GM23338 (cell line): ENCODE data around the gene CAPN15. TPM values are rescaled to one million over a fixed set of nuclear protein-coding genes. Genes with fewer than 3 reads are reported as not detected.
"Not testable (repeated sequence)": the region's sequence is repeated elsewhere in the genome, so short reads cannot be mapped to it uniquely, and the experiment has no call there.

Experiments used
- ATAC-seq: fragments of 200-7000 bp; cut with Tn5 transposase; 3 replicates; pipeline ENCODE4 v1.9.1; 2020
- DNase-seq: peaks from one replicate; pipeline ENCODE4 v3.0.0-alpha.2; 2015; ENCODE audit warnings: low spot score
- H2AFZ ChIP-seq: fragments of 200-600 bp; sonication (generic); 2 replicates; pipeline ENCODE4 v1.8.0; 2016; ENCODE audit warnings: antibody characterized with exemption, mild to moderate bottlenecking, moderate library complexity
- H3F3A ChIP-seq: fragments of 200-600 bp; sonication (generic); replicated peaks from 2 replicates; pipeline ENCODE4 v1.8.0; 2017; ENCODE audit warnings: antibody characterized with exemption, mixed run types, low read depth
- H3K27ac ChIP-seq: fragments of 200-600 bp; sonication (generic); 2 replicates; pipeline ENCODE4 v1.6.1; 2016; ENCODE audit warnings: low read depth
- H3K27me3 ChIP-seq: fragments of 200-600 bp; sonication (generic); 2 replicates; pipeline ENCODE4 v1.8.0; 2016; ENCODE audit warnings: mild to moderate bottlenecking, mixed run types, moderate library complexity; ENCODE audit not compliant: insufficient read depth
- H3K36me3 ChIP-seq: fragments of 200-600 bp; sonication (generic); 2 replicates; pipeline ENCODE4 v1.8.0; 2016; ENCODE audit warnings: mild to moderate bottlenecking; ENCODE audit not compliant: insufficient read depth
- H3K4me1 ChIP-seq: fragments of 200-600 bp; sonication (generic); 2 replicates; pipeline ENCODE4 v1.8.0; 2016; ENCODE audit warnings: mild to moderate bottlenecking, moderate library complexity; ENCODE audit not compliant: insufficient read depth
- H3K4me2 ChIP-seq: fragments of 200-600 bp; sonication (generic); 2 replicates; pipeline ENCODE4 v1.7.1; 2017; ENCODE audit warnings: mixed run types
- H3K4me3 ChIP-seq: fragments of 200-600 bp; sonication (generic); 2 replicates; pipeline ENCODE4 v1.6.1; 2016; ENCODE audit warnings: mixed run types
- H3K79me2 ChIP-seq: fragments of 200-600 bp; sonication (generic); replicated peaks from 2 replicates; pipeline ENCODE4 v1.8.0; 2017; ENCODE audit warnings: mild to moderate bottlenecking; ENCODE audit not compliant: insufficient read depth
- H3K9me2 ChIP-seq: fragments of 200-600 bp; sonication (generic); 2 replicates; pipeline ENCODE4 v1.8.0; 2017; ENCODE audit not compliant: insufficient read depth
- H4K20me1 ChIP-seq: fragments of 200-600 bp; sonication (generic); replicated peaks from 2 replicates; pipeline ENCODE4 v1.8.0; 2017; ENCODE audit warnings: mild to moderate bottlenecking; ENCODE audit not compliant: insufficient read depth
- H3K27ac Mint-ChIP-seq: 2 replicates; pipeline ENCODE4 v1.8.0; 2020; ENCODE audit warnings: inconsistent platforms, mild to moderate bottlenecking, moderate library complexity, mixed read lengths
- H3K27me3 Mint-ChIP-seq: 3 replicates; pipeline ENCODE4 v1.8.0; 2022; ENCODE audit warnings: low read depth, mild to moderate bottlenecking, moderate library complexity, mixed read lengths, inconsistent platforms; ENCODE audit not compliant: insufficient read depth, poor library complexity
- H3K36me3 Mint-ChIP-seq: 3 replicates; pipeline ENCODE4 v1.8.0; 2021; ENCODE audit warnings: low read depth, mild to moderate bottlenecking, inconsistent platforms, moderate library complexity, mixed read lengths
- H3K4me1 Mint-ChIP-seq: 3 replicates; pipeline ENCODE4 v1.8.0; 2020; ENCODE audit warnings: mild to moderate bottlenecking, inconsistent platforms, mixed read lengths
- H3K4me3 Mint-ChIP-seq: 3 replicates; pipeline ENCODE4 v1.8.0; 2021; ENCODE audit warnings: moderate library complexity, mild to moderate bottlenecking, inconsistent platforms, mixed read lengths
- H3K9me3 Mint-ChIP-seq: 3 replicates; pipeline ENCODE4 v1.8.0; 2020; ENCODE audit warnings: moderate library complexity, mild to moderate bottlenecking, inconsistent platforms, mixed read lengths
- CREB1 ChIP-seq: fragments of 250-450 bp; sonication (Bioruptor Pico); IDR thresholded peaks from 2 replicates; pipeline ENCODE4 v1.5.0; 2020; ENCODE audit warnings: low read depth, mild to moderate bottlenecking, moderate library complexity
- EZH2 ChIP-seq: fragments of 200-600 bp; sonication (generic); IDR thresholded peaks from one replicate; pipeline ENCODE4 v1.8.0; 2017; ENCODE audit warnings: antibody characterized with exemption, mild to moderate bottlenecking, low read depth; ENCODE audit not compliant: unreplicated experiment
- NANOG ChIP-seq: IDR thresholded peaks from 2 replicates; pipeline ENCODE4 v1.6.1; 2016; ENCODE audit warnings: antibody characterized with exemption, borderline replicate concordance
- POLR2AphosphoS5 ChIP-seq: IDR thresholded peaks from 2 replicates; pipeline ENCODE4 v1.6.1; 2016; ENCODE audit warnings: antibody characterized with exemption, low read depth
- ZNF114 ChIP-seq: fragments of 250-450 bp; sonication (Bioruptor Pico); IDR thresholded peaks from 2 replicates; pipeline ENCODE4 v1.5.0; 2020; ENCODE audit warnings: mild to moderate bottlenecking, moderate library complexity
- ZNF331 ChIP-seq: fragments of 250-450 bp; sonication (Bioruptor Pico); IDR thresholded peaks from 2 replicates; pipeline ENCODE4 v1.5.0; 2020; ENCODE audit warnings: low read depth, mild to moderate bottlenecking, moderate library complexity
- polyA plus RNA-seq: library from polyadenylated mRNA; unstranded; fragments of >200 nt; fragmentation: Nextera tagmentation; extraction: Ambion mirVana; gene quantifications from 2 replicates; pipeline ENCODE4 v1.2.1, GENCODE V29; 2016
- total RNA-seq: library from RNA; depleted of rRNA; stranded (reverse); fragments of >200 nt; shearing (Covaris generic); gene quantifications from 2 replicates; pipeline ENCODE4 v1.2.3, GENCODE V29; 2014
- TF ChIP-seq, protein P1 (sequence below): IDR thresholded peaks from 2 replicates; pipeline ENCODE4 v1.6.1; 2016; ENCODE audit warnings: antibody characterized with exemption
- TF ChIP-seq, protein P2 (sequence below), 2 experiments: fragments of 200-600 bp in 1 of 2; sonication (generic) in 1 of 2; conservative IDR thresholded peaks; 2 replicates each; pipeline versions ENCODE4 v1.5.1 to v1.6.1; 2016 to 2017; ENCODE audit warnings: antibody characterized with exemption in 2 of 2, low read depth in 2 of 2, mild to moderate bottlenecking in 2 of 2, moderate library complexity in 1 of 2
- TF ChIP-seq, protein P3 (sequence below): IDR thresholded peaks from one replicate; pipeline ENCODE4 v1.6.1; 2018; ENCODE audit warnings: antibody characterized with exemption; ENCODE audit not compliant: unreplicated experiment
- TF ChIP-seq, protein P4 (sequence below): fragments of 250-450 bp; sonication (Bioruptor Pico); IDR thresholded peaks from 2 replicates; pipeline ENCODE4 v1.5.0; 2020; ENCODE audit warnings: mild to moderate bottlenecking, moderate library complexity

Gene CAPN15
- total and polyA plus RNA-seq, 2 experiments from 2014 or later = 27.3 to 164 TPM

DNA sequence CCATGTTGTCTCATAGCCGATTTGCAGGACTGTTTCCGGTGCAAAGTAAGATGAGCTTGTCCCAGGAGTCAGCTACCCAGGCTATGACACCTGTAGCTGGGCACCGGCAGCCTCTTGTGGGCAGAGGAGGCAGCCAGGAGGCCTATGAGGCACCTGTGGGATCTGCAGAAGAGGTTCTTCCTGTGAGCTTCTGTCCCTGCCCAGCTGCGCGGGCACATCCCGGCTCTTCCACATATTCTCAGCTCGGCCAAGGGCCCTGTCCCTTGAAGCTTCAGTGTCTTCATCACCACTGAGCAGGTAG lies 21.3 kb upstream of the CAPN15 start:
- no peak for TF ChIP-seq EZH2
- TF ChIP-seq NANOG = no peak
- TF ChIP-seq, protein P1, sequence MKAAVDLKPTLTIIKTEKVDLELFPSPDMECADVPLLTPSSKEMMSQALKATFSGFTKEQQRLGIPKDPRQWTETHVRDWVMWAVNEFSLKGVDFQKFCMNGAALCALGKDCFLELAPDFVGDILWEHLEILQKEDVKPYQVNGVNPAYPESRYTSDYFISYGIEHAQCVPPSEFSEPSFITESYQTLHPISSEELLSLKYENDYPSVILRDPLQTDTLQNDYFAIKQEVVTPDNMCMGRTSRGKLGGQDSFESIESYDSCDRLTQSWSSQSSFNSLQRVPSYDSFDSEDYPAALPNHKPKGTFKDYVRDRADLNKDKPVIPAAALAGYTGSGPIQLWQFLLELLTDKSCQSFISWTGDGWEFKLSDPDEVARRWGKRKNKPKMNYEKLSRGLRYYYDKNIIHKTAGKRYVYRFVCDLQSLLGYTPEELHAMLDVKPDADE = no peak
- TF ChIP-seq, protein P2, sequence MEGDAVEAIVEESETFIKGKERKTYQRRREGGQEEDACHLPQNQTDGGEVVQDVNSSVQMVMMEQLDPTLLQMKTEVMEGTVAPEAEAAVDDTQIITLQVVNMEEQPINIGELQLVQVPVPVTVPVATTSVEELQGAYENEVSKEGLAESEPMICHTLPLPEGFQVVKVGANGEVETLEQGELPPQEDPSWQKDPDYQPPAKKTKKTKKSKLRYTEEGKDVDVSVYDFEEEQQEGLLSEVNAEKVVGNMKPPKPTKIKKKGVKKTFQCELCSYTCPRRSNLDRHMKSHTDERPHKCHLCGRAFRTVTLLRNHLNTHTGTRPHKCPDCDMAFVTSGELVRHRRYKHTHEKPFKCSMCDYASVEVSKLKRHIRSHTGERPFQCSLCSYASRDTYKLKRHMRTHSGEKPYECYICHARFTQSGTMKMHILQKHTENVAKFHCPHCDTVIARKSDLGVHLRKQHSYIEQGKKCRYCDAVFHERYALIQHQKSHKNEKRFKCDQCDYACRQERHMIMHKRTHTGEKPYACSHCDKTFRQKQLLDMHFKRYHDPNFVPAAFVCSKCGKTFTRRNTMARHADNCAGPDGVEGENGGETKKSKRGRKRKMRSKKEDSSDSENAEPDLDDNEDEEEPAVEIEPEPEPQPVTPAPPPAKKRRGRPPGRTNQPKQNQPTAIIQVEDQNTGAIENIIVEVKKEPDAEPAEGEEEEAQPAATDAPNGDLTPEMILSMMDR (conservative IDR thresholded peaks at IDR 0.05; ENCODE audit: low read depth in 2 of 2) = no peak
- no peak for TF ChIP-seq ZNF114 (CRISPR knock-in tag)
- TF ChIP-seq CREB1 (CRISPR knock-in tag) = no peak
- TF ChIP-seq, protein P3, sequence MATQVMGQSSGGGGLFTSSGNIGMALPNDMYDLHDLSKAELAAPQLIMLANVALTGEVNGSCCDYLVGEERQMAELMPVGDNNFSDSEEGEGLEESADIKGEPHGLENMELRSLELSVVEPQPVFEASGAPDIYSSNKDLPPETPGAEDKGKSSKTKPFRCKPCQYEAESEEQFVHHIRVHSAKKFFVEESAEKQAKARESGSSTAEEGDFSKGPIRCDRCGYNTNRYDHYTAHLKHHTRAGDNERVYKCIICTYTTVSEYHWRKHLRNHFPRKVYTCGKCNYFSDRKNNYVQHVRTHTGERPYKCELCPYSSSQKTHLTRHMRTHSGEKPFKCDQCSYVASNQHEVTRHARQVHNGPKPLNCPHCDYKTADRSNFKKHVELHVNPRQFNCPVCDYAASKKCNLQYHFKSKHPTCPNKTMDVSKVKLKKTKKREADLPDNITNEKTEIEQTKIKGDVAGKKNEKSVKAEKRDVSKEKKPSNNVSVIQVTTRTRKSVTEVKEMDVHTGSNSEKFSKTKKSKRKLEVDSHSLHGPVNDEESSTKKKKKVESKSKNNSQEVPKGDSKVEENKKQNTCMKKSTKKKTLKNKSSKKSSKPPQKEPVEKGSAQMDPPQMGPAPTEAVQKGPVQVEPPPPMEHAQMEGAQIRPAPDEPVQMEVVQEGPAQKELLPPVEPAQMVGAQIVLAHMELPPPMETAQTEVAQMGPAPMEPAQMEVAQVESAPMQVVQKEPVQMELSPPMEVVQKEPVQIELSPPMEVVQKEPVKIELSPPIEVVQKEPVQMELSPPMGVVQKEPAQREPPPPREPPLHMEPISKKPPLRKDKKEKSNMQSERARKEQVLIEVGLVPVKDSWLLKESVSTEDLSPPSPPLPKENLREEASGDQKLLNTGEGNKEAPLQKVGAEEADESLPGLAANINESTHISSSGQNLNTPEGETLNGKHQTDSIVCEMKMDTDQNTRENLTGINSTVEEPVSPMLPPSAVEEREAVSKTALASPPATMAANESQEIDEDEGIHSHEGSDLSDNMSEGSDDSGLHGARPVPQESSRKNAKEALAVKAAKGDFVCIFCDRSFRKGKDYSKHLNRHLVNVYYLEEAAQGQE = no peak
- TF ChIP-seq, protein P4, sequence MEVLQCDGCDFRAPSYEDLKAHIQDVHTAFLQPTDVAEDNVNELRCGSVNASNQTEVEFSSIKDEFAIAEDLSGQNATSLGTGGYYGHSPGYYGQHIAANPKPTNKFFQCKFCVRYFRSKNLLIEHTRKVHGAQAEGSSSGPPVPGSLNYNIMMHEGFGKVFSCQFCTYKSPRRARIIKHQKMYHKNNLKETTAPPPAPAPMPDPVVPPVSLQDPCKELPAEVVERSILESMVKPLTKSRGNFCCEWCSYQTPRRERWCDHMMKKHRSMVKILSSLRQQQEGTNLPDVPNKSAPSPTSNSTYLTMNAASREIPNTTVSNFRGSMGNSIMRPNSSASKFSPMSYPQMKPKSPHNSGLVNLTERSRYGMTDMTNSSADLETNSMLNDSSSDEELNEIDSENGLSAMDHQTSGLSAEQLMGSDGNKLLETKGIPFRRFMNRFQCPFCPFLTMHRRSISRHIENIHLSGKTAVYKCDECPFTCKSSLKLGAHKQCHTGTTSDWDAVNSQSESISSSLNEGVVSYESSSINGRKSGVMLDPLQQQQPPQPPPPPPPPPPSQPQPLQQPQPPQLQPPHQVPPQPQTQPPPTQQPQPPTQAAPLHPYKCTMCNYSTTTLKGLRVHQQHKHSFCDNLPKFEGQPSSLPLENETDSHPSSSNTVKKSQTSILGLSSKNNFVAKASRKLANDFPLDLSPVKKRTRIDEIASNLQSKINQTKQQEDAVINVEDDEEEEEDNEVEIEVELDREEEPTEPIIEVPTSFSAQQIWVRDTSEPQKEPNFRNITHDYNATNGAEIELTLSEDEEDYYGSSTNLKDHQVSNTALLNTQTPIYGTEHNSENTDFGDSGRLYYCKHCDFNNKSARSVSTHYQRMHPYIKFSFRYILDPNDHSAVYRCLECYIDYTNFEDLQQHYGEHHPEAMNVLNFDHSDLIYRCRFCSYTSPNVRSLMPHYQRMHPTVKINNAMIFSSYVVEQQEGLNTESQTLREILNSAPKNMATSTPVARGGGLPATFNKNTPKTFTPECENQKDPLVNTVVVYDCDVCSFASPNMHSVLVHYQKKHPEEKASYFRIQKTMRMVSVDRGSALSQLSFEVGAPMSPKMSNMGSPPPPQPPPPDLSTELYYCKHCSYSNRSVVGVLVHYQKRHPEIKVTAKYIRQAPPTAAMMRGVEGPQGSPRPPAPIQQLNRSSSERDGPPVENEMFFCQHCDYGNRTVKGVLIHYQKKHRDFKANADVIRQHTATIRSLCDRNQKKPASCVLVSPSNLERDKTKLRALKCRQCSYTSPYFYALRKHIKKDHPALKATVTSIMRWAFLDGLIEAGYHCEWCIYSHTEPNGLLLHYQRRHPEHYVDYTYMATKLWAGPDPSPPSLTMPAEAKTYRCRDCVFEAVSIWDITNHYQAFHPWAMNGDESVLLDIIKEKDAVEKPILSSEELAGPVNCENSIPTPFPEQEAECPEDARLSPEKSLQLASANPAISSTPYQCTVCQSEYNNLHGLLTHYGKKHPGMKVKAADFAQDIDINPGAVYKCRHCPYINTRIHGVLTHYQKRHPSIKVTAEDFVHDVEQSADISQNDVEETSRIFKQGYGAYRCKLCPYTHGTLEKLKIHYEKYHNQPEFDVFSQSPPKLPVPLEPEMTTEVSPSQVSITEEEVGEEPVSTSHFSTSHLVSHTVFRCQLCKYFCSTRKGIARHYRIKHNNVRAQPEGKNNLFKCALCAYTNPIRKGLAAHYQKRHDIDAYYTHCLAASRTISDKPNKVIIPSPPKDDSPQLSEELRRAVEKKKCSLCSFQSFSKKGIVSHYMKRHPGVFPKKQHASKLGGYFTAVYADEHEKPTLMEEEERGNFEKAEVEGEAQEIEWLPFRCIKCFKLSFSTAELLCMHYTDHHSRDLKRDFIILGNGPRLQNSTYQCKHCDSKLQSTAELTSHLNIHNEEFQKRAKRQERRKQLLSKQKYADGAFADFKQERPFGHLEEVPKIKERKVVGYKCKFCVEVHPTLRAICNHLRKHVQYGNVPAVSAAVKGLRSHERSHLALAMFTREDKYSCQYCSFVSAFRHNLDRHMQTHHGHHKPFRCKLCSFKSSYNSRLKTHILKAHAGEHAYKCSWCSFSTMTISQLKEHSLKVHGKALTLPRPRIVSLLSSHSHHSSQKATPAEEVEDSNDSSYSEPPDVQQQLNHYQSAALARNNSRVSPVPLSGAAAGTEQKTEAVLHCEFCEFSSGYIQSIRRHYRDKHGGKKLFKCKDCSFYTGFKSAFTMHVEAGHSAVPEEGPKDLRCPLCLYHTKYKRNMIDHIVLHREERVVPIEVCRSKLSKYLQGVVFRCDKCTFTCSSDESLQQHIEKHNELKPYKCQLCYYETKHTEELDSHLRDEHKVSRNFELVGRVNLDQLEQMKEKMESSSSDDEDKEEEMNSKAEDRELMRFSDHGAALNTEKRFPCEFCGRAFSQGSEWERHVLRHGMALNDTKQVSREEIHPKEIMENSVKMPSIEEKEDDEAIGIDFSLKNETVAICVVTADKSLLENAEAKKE (CRISPR knock-in tag) = no peak
- no peak for TF ChIP-seq ZNF331 (CRISPR knock-in tag)
- TF ChIP-seq POLR2AphosphoS5 = no peak
- no peak for ATAC-seq
- peaks cover 15% of the 10 kb centered on the region for H3K27me3 Mint-ChIP-seq
- no peaks in the 10 kb centered on the region for H3K9me2 ChIP-seq
- no peaks in the 10 kb centered on the region for H3K9me3 Mint-ChIP-seq
- no peak overlapping the region for H2AFZ ChIP-seq
- DNase-seq = no peak
- no peak overlapping the region for H3K4me3 ChIP-seq
- H3K4me2 ChIP-seq = no peak overlapping the region
- no peaks in the 10 kb centered on the region for H3K27me3 ChIP-seq
- H3K79me2 ChIP-seq = no peaks in the 10 kb centered on the region
- H3K4me3 Mint-ChIP-seq = no peak overlapping the region
- H4K20me1 ChIP-seq = no peaks in the 10 kb centered on the region
- H3K4me1 Mint-ChIP-seq = no peaks in the 10 kb centered on the region; the same call in 2 of the 3 replicates
- H3K36me3 Mint-ChIP-seq = peaks cover 3% of the 10 kb centered on the region; the same call in 1 of the 3 replicates
- no peaks in the 10 kb centered on the region for H3K4me1 ChIP-seq
- 0 out of 2 replicates have a peak, but pooled peaks cover 3% of the 10 kb centered on the region for H3F3A ChIP-seq
- H3K36me3 ChIP-seq = no peaks in the 10 kb centered on the region
- H3K27ac ChIP-seq = no peak overlapping the region
- H3K27ac Mint-ChIP-seq = no peak overlapping the region

DNA sequence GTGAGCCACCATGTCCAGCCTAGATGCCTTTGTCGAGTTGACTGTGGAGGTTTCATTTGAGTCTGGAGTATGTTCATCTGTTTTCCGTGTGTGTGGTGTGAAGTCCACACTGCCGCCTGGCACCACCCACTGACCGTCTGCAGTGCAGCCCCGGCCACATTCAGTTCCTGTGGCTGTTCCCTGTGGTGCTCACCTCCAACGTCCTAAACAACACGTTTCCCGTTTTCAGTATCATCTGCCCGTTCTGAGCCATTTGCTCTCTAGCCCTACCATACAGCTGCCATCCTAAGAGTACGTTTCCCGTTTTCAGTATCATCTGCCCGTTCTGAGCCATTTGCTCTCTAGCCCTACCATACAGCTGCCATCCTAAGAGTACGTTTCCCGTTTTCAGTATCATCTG lies 20.0 kb upstream of the CAPN15 start:
- not testable (repeated sequence) for ATAC-seq, H3K27ac Mint-ChIP-seq, H3K36me3 Mint-ChIP-seq, H3K36me3 ChIP-seq, H3K9me3 Mint-ChIP-seq, H3K4me1 Mint-ChIP-seq, H3K27ac ChIP-seq, DNase-seq, H3K4me3 Mint-ChIP-seq, H3K9me2 ChIP-seq, H3K4me1 ChIP-seq, H3K79me2 ChIP-seq, H3F3A ChIP-seq, H2AFZ ChIP-seq, H3K4me3 ChIP-seq, H3K4me2 ChIP-seq, H3K27me3 ChIP-seq, H4K20me1 ChIP-seq
- H3K27me3 Mint-ChIP-seq = peaks cover 11% of the 10 kb centered on the region
